ENCODE measurements around the gene HOXA3. TPM values are rescaled to one million over a fixed set of nuclear protein-coding genes. Genes with fewer than 3 reads are reported as not detected.

Gene HOXA3
- total RNA-seq, 1 experiment from 2014 or later = 22.6 TPM

GRCh38 chr7:27129729-27130539, 22.4 kb downstream of the HOXA3 start:
- CTCF ChIA-PET = interaction anchor here (0.6 to 1.2 kb wide), 2 partner anchors 27 to 33 kb away, joined by 3 read pairs; partner anchors contain the start of gene HOXA7

GRCh38 chr7:27128776-27129728, 23.3 kb downstream of the HOXA3 start:
- Mint-ChIP-seq H3K4me3 (ENCODE audit: unreplicated experiment) (peak overlapping the region; percentile 76), H3K27ac (ENCODE audit: unreplicated experiment) (no peak overlapping the region), H3K27me3 (ENCODE audit: insufficient read depth, unreplicated experiment) (no peaks in the 10 kb centered on the region), H3K9me3 (ENCODE audit: unreplicated experiment) (no peaks in the 10 kb centered on the region), H3K36me3 (ENCODE audit: insufficient read depth, unreplicated experiment) (peaks cover 11% of the 10 kb centered on the region), H3K4me1 (ENCODE audit: low read depth, unreplicated experiment) (peaks cover 37% of the 10 kb centered on the region)
- Histone ChIP-seq H3K4me3 (ENCODE audit: low read depth, low read length) (peak overlapping the region; percentile 53), H3K36me3 (ENCODE audit: control insufficient read depth, insufficient read depth, low read length) (no peaks in the 10 kb centered on the region), H3K27me3 (replicated peaks; ENCODE audit: control insufficient read depth, insufficient read depth, low read length) (no peaks in the 10 kb centered on the region), H3K9me3 (no peaks in the 10 kb centered on the region), H3K4me1 (peaks cover 37% of the 10 kb centered on the region)
- BruUV-seq (replicated peaks) = TSS peak; percentile 70
- ChIA-PET POLR2A (no interaction called here), CTCF (interaction anchor here (0.6 kb wide), 1 partner anchor 32 kb away, joined by 3 read pairs; no protein-coding TSS in a partner anchor)
- peak in 1 of 2 experiments; percentile 19 for DNase-seq
- TF ChIP-seq CTCF (IDR thresholded peaks at IDR 0.05; ENCODE audit: insufficient read depth in 1 of 2, low read depth in 1 of 2, low read length in 1 of 2, severe bottlenecking in 1 of 2, unreplicated experiment in 1 of 2) = no peak
- intact Hi-C loops (cut with micrococcal nuclease; ENCODE audit: unreplicated experiment) = no loop called here

More at GRCh38 chr7:27129729-27130539, 22.4 kb downstream of the HOXA3 start:
- POLR2A ChIA-PET = interaction anchor here (0.6 to 2.2 kb wide), 6 partner anchors 8 to 279 kb away, joined by 3 to 19 read pairs (median 6); no protein-coding TSS in a partner anchor
- Histone ChIP-seq H3K36me3 (ENCODE audit: control insufficient read depth, insufficient read depth, low read length) (no peaks in the 10 kb centered on the region), H3K4me1 (peaks cover 32% of the 10 kb centered on the region), H3K4me3 (ENCODE audit: low read depth, low read length) (peak overlapping the region; percentile 53), H3K27me3 (replicated peaks; ENCODE audit: control insufficient read depth, insufficient read depth, low read length) (no peaks in the 10 kb centered on the region), H3K9me3 (no peaks in the 10 kb centered on the region)
- BruUV-seq (replicated peaks) = no TSS peak
- Mint-ChIP-seq H3K9me3 (ENCODE audit: unreplicated experiment) (no peaks in the 10 kb centered on the region), H3K4me1 (ENCODE audit: low read depth, unreplicated experiment) (peaks cover 36% of the 10 kb centered on the region), H3K27ac (ENCODE audit: unreplicated experiment) (peak overlapping the region; percentile 57), H3K27me3 (ENCODE audit: insufficient read depth, unreplicated experiment) (no peaks in the 10 kb centered on the region), H3K36me3 (ENCODE audit: insufficient read depth, unreplicated experiment) (peaks cover 2% of the 10 kb centered on the region), H3K4me3 (ENCODE audit: unreplicated experiment) (peak overlapping the region; percentile 76)
- peak in 1 of 2 experiments; percentile 41 for TF ChIP-seq CTCF (IDR thresholded peaks at IDR 0.05; ENCODE audit: insufficient read depth in 1 of 2, low read depth in 1 of 2, low read length in 1 of 2, severe bottlenecking in 1 of 2, unreplicated experiment in 1 of 2)
- intact Hi-C loops (cut with micrococcal nuclease; ENCODE audit: unreplicated experiment) = loop anchor here (1.0 to 2.0 kb wide), 2 partner anchors 8 to 15 kb away; no protein-coding TSS in a partner anchor
- DNase-seq = peak in 1 of 2 experiments; percentile 77

- no peaks in the 10 kb centered on the region for H3K9me3 ChIP-seq
- POLR2A ChIA-PET = no interaction called here
- no peaks in the 10 kb centered on the region for H3K36me3 ChIP-seq (ENCODE audit: control insufficient read depth, insufficient read depth, low read length)
- CTCF ChIA-PET = no interaction called here
- no TSS peak for BruUV-seq (replicated peaks)
- H3K36me3 Mint-ChIP-seq (ENCODE audit: insufficient read depth, unreplicated experiment) = peaks cover 16% of the 10 kb centered on the region
- peaks cover 32% of the 10 kb centered on the region for H3K4me1 Mint-ChIP-seq (ENCODE audit: low read depth, unreplicated experiment)
- intact Hi-C loops (cut with micrococcal nuclease; ENCODE audit: unreplicated experiment) = no loop called here
- H3K4me1 ChIP-seq = peaks cover 38% of the 10 kb centered on the region
- H3K4me3 Mint-ChIP-seq (ENCODE audit: unreplicated experiment) = no peak overlapping the region
- H3K9me3 Mint-ChIP-seq (ENCODE audit: unreplicated experiment) = no peaks in the 10 kb centered on the region
- H3K27ac Mint-ChIP-seq (ENCODE audit: unreplicated experiment) = no peak overlapping the region
- no peaks in the 10 kb centered on the region for H3K27me3 ChIP-seq (replicated peaks; ENCODE audit: control insufficient read depth, insufficient read depth, low read length)
- H3K27me3 Mint-ChIP-seq (ENCODE audit: insufficient read depth, unreplicated experiment) = no peaks in the 10 kb centered on the region
- TF ChIP-seq CTCF (IDR thresholded peaks at IDR 0.05; ENCODE audit: insufficient read depth in 1 of 2, low read depth in 1 of 2, low read length in 1 of 2, severe bottlenecking in 1 of 2, unreplicated experiment in 1 of 2) = no peak
- peak in 1 of 2 experiments; percentile 5 for DNase-seq
- H3K4me3 ChIP-seq (ENCODE audit: low read depth, low read length) = no peak overlapping the region
Measured at GRCh38 chr7:27128034-27128433, 24.3 kb downstream of the HOXA3 start.
